ENCODE data around the gene RFLNA.

- TF ChIP-seq CTCF (IDR thresholded peaks at IDR 0.05; ENCODE audit: low read length) (no peak), EZH2 (IDR thresholded peaks at IDR 0.05; ENCODE audit: borderline replicate concordance, low read length) (no peak)
Measured at GRCh38 chr12:124335426-124336183, 40.7 kb downstream of the RFLNA start.
